GM12878 (cell line): ENCODE data around the gene CDH4. TPM values are rescaled to one million over a fixed set of nuclear protein-coding genes. Genes with fewer than 3 reads are reported as not detected.

Experiments
- BRCA1 ChIP-seq: IDR thresholded peaks from 2 replicates; pipeline ENCODE4 v1.6.1; 2011; ENCODE audit warnings: low read depth, low read length, improper control_type of control experiment
- CBFB ChIP-seq: IDR thresholded peaks from 2 replicates; pipeline ENCODE4 v1.6.1; 2016; ENCODE audit warnings: antibody characterized with exemption, low read depth
- CEBPZ ChIP-seq: fragments of 150-350 bp; IDR thresholded peaks from 2 replicates; pipeline ENCODE4 v1.6.1; 2016; ENCODE audit warnings: low read depth, low read length
- CHD4 ChIP-seq: fragments of 200-600 bp; sonication (generic); IDR thresholded peaks from 2 replicates; pipeline ENCODE4 v1.6.1; 2016; ENCODE audit warnings: mild to moderate bottlenecking
- ESRRA ChIP-seq: IDR thresholded peaks from 2 replicates; pipeline ENCODE4 v1.6.1; 2012; ENCODE audit warnings: mild to moderate bottlenecking, low read length, improper control_type of control experiment
- KLF5 ChIP-seq: fragments of 450-650 bp; IDR thresholded peaks from 2 replicates; pipeline ENCODE4 v1.6.1; 2014; ENCODE audit warnings: mild to moderate bottlenecking; ENCODE audit not compliant: partially characterized antibody
- MTA3 ChIP-seq: IDR thresholded peaks from 2 replicates; pipeline ENCODE4 v1.6.1; 2012; ENCODE audit warnings: low read length, inconsistent platforms, borderline replicate concordance
- NRF1 ChIP-seq: conservative IDR thresholded peaks from 2 replicates; pipeline ENCODE4 v1.6.1; 2011; ENCODE audit warnings: mild to moderate bottlenecking, low read depth, low read length, improper control_type of control experiment
- PRDM15 ChIP-seq: fragments of 450-650 bp; formaldehyde crosslinking; IDR thresholded peaks from 2 replicates; pipeline ENCODE4 v1.4.0; 2020; ENCODE audit warnings: mild to moderate bottlenecking, moderate library complexity
- ZBTB33 ChIP-seq: fragments of 450-650 bp; IDR thresholded peaks from 2 replicates; pipeline ENCODE4 v1.6.1; 2017; ENCODE audit warnings: mild to moderate bottlenecking
- polyA plus RNA-seq, 11 experiments: library from polyadenylated mRNA; depleted of rRNA in 4 of 11; unstranded in 6 of 11; stranded (reverse) in 5 of 11; fragments of >200 nt; fragmentation: Nextera tagmentation in 4 of 11; fragmentation: Illumina TruSeq in 1 of 11; extraction: Ambion mirVana in 4 of 11; extraction: Trizol in 1 of 11; gene quantifications; 1 replicate in 1 of 11; 2 replicates in 10 of 11; pipeline versions ENCODE4 v1.2.1 to v1.2.3, GENCODE V29; 2011 to 2016; ENCODE audit warnings: inconsistent platforms in 2 of 11, missing spikeins in 2 of 11, low read depth in 1 of 11
- total RNA-seq, 4 experiments: library from RNA; depleted of rRNA in 3 of 4; stranded (reverse); fragments of >200 nt in 3 of 4; fragmentation: Illumina TruSeq in 1 of 4; extraction: Trizol in 1 of 4; gene quantifications; 2 replicates each; pipeline versions ENCODE4 v1.2.1 to v1.2.3, GENCODE V29; 2013 to 2021

Gene CDH4
- total and polyA plus RNA-seq, 10 of the 15 experiments (the other 5 are each of a cell fraction or from before 2014, with no cell fraction given) = not detected

GRCh38 chr20:61556111-61556510 is 304.1 kb downstream of the CDH4 start (continued):
- no peak for TF ChIP-seq ZBTB33
- no peak for TF ChIP-seq ESRRA
- TF ChIP-seq PRDM15 (CRISPR knock-in tag) = no peak
- no peak for TF ChIP-seq MTA3
- no peak for TF ChIP-seq KLF5
- TF ChIP-seq CHD4 = no peak
- no peak for TF ChIP-seq CBFB
- no peak for TF ChIP-seq BRCA1
- no peak for TF ChIP-seq NRF1
- TF ChIP-seq CEBPZ = no peak
